Fibroblast of lung (primary cell): ENCODE measurements around the gene C1orf116.

Experiments used
- EZH2 ChIP-seq: IDR thresholded peaks from 2 replicates; pipeline ENCODE4 v1.5.1; 2012; ENCODE audit warnings: low read length, control low read depth, mild to moderate bottlenecking; ENCODE audit errors: missing control alignments
- TF ChIP-seq, protein P1 (sequence below), 2 donors: IDR thresholded peaks in 1 of 2; conservative IDR thresholded peaks in 1 of 2; 1 replicate in 1 of 2; 2 replicates in 1 of 2; pipeline ENCODE4 v1.5.1; 2011 to 2012; ENCODE audit warnings: low read length in 2 of 2, control low read depth in 1 of 2, inconsistent platforms in 1 of 2, low read depth in 1 of 2, mild to moderate bottlenecking in 1 of 2

DNA sequence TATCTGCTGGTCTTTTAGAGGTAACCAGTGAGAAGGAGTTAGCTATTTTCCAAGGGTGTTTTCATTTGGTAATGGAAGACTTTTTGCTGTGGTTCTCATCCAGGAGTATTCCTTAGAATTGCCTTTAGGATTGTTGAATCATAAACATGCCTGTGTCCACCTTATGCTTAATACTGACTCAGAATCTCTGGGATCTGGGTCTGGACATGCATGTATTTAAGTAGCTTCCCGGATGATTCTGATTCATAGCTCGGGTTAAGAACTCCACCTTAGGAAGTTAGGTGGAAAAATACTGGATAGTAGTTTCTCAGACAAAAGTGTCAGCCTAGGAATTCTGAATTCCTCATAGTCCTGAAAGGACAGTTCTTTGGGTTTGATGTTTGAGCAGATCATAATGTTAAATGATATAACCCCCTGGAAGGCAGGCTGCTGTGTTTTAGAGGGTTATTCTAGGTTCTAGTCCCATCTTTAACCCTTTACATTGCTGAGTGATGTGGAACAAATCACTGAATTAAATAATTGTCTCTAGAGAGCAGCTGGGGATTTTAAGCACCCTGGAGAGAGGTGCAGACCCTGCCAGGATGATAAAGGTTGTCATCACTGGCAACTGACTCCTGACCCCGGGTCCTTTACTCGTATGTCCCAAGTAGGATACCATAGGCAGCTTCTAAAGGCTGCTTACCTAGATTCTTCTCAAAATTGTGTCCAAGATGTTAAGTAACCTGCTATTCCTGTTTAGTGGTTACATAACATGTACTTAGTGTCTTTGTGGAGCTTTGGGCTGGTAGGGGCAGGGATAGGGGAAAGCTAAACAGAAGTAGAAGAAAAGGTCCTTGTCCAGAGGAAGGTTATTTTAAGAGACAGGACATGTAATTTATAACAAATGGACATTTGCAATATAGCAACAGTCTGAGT lies 41.6 kb upstream of the C1orf116 start:
- TF ChIP-seq, protein P1, sequence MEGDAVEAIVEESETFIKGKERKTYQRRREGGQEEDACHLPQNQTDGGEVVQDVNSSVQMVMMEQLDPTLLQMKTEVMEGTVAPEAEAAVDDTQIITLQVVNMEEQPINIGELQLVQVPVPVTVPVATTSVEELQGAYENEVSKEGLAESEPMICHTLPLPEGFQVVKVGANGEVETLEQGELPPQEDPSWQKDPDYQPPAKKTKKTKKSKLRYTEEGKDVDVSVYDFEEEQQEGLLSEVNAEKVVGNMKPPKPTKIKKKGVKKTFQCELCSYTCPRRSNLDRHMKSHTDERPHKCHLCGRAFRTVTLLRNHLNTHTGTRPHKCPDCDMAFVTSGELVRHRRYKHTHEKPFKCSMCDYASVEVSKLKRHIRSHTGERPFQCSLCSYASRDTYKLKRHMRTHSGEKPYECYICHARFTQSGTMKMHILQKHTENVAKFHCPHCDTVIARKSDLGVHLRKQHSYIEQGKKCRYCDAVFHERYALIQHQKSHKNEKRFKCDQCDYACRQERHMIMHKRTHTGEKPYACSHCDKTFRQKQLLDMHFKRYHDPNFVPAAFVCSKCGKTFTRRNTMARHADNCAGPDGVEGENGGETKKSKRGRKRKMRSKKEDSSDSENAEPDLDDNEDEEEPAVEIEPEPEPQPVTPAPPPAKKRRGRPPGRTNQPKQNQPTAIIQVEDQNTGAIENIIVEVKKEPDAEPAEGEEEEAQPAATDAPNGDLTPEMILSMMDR (conservative IDR thresholded peaks at IDR 0.05 in 1 of 2, IDR thresholded peaks at IDR 0.05 in 1 of 2; ENCODE audit: low read depth in 1 of 2, low read length in 2 of 2): no peak
- TF ChIP-seq EZH2: no peak
